Progenitor cell of endocrine pancreas (in vitro differentiated cells): ENCODE data around the gene POU2AF1. TPM values are rescaled to one million over a fixed set of nuclear protein-coding genes. Genes with fewer than 3 reads are reported as not detected.
A peak's percentile ranks its signal among the peaks of the same experiment; 100 is the strongest.

Experiments
- DNase-seq: peaks from one replicate; pipeline ENCODE4 v3.0.0; 2021; ENCODE audit warnings: low spot score; ENCODE audit not compliant: unreplicated experiment
- H3K27ac Mint-ChIP-seq: 2 replicates; pipeline ENCODE4 v1.8.0; 2021; ENCODE audit warnings: mild to moderate bottlenecking, moderate library complexity, mixed read lengths
- H3K27me3 Mint-ChIP-seq: 2 replicates; pipeline ENCODE4 v1.8.0; 2021; ENCODE audit warnings: mixed read lengths
- H3K36me3 Mint-ChIP-seq: 2 replicates; pipeline ENCODE4 v1.8.0; 2022; ENCODE audit warnings: mixed read lengths; ENCODE audit not compliant: insufficient read depth
- H3K4me1 Mint-ChIP-seq: 2 replicates; pipeline ENCODE4 v1.8.0; 2021; ENCODE audit warnings: low read depth, mixed read lengths
- H3K4me3 Mint-ChIP-seq: 2 replicates; pipeline ENCODE4 v1.8.0; 2021; ENCODE audit warnings: low read depth, mild to moderate bottlenecking, moderate library complexity, mixed read lengths
- H3K9me3 Mint-ChIP-seq: 2 replicates; pipeline ENCODE4 v1.8.0; 2021; ENCODE audit warnings: low read depth, mixed read lengths
- CTCF ChIP-seq: fragments of 200-600 bp; sonication (generic); IDR thresholded peaks from one replicate; pipeline ENCODE4 v1.5.0; 2021; ENCODE audit warnings: antibody characterized with exemption, mild to moderate bottlenecking; ENCODE audit not compliant: unreplicated experiment
- total RNA-seq: library from RNA; stranded (reverse); gene quantifications from 2 replicates; pipeline ENCODE4 v1.2.1, GENCODE V29; 2021

The POU2AF1 gene
- total RNA-seq, 1 donor from 2014 or later = 0.43 TPM

DNA sequence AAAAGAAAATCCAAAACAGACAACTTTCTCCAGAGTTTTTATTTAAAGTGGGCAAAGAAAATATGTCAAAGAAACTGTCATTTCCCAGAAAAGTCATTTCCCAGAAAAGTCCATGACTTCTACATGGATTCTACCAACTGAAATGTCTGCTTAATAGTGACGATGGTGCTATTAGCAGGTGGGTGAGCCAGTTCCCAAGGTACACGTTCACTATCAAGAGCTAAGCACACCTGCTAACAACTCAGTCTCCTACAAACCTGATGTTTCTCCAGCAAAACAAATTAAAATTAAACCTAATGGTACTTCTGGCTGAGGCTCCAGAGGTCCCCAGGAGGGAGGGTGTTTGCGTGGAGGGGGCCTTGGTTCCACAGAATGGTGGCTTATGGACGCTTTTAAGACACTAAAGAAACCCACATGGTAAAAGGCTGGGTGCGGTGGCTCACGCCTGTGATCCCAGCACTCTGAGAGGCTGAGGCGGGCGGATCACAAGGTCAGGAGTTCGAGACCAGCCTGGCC is 26.8 kb downstream of the POU2AF1 start:
- no peaks in the 10 kb centered on the region for H3K9me3 Mint-ChIP-seq
- TF ChIP-seq CTCF = no peak
- no peak overlapping the region for H3K27ac Mint-ChIP-seq
- no peaks in the 10 kb centered on the region for H3K36me3 Mint-ChIP-seq
- peaks cover 48% of the 10 kb centered on the region for H3K4me1 Mint-ChIP-seq
- no peak for DNase-seq
- no peak overlapping the region for H3K4me3 Mint-ChIP-seq
- H3K27me3 Mint-ChIP-seq = peaks cover 4% of the 10 kb centered on the region

- Mint-ChIP-seq H3K4me3 (peak overlapping the region; percentile 57), H3K36me3 (no peaks in the 10 kb centered on the region), H3K27me3 (peaks cover 4% of the 10 kb centered on the region), H3K9me3 (no peaks in the 10 kb centered on the region), H3K27ac (peak overlapping the region; percentile 69), H3K4me1 (peaks cover 44% of the 10 kb centered on the region)
- TF ChIP-seq CTCF = no peak
- no peak for DNase-seq
Measured at GRCh38 chr11:111351374-111352055, 27.6 kb downstream of the POU2AF1 start.

- Mint-ChIP-seq H3K27me3 (peaks cover 4% of the 10 kb centered on the region), H3K27ac (no peak overlapping the region), H3K4me3 (no peak overlapping the region), H3K4me1 (peaks cover 39% of the 10 kb centered on the region), H3K9me3 (no peaks in the 10 kb centered on the region), H3K36me3 (no peaks in the 10 kb centered on the region)
- no peak for DNase-seq
- TF ChIP-seq CTCF = no peak
Measured at GRCh38 chr11:111350811-111351210, 28.3 kb downstream of the POU2AF1 start.

DNA sequence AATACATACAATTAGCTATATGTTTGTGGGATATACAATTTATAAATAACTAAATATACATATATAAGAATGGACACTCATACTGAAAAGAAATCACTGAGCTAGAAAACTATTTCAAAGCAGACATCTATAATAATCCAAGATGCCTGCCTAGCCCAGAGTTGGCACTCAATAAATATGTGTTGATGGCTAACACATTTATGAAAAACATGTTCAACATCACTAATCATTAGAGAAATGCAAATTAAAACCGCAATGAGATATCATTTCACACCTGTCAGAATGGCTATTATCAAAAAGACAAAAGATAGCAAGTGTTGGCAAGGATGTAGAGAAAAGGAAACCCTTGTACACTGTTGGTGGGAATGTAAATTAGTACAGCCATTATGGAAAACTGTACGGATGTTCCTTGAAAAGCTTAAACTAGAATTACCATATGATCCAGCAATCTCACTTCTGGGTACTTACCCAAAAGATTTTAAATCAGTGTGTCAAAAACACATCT is 29.8 kb downstream of the POU2AF1 start:
- no peak for TF ChIP-seq CTCF
- Mint-ChIP-seq H3K4me3 (no peak overlapping the region), H3K4me1 (peaks cover 31% of the 10 kb centered on the region), H3K9me3 (no peaks in the 10 kb centered on the region), H3K36me3 (no peaks in the 10 kb centered on the region), H3K27me3 (no peaks in the 10 kb centered on the region), H3K27ac (no peak overlapping the region)
- no peak for DNase-seq

- H3K36me3 Mint-ChIP-seq = no peaks in the 10 kb centered on the region
- H3K27me3 Mint-ChIP-seq = no peaks in the 10 kb centered on the region
- TF ChIP-seq CTCF = no peak
- no peak overlapping the region for H3K4me3 Mint-ChIP-seq
- peaks cover 26% of the 10 kb centered on the region for H3K4me1 Mint-ChIP-seq
- H3K9me3 Mint-ChIP-seq = no peaks in the 10 kb centered on the region
- no peak overlapping the region for H3K27ac Mint-ChIP-seq
- no peak for DNase-seq
Measured at GRCh38 chr11:111348147-111348546, 30.9 kb downstream of the POU2AF1 start.
